Mesendoderm (in vitro differentiated cells): ENCODE measurements around the gene RSBN1.
"Not testable (repeated sequence)": the region's sequence is repeated elsewhere in the genome, so short reads cannot be mapped to it uniquely, and the experiment has no call there.

Source experiments
- DNase-seq: peaks from one replicate; pipeline ENCODE4 v3.0.0; 2013
- H2AK5ac ChIP-seq: 2 replicates; pipeline ENCODE4 v1.6.1; 2013; ENCODE audit warnings: low read length, inconsistent platforms
- H2BK120ac ChIP-seq: 2 replicates; pipeline ENCODE4 v1.6.1; 2013; ENCODE audit warnings: low read depth, mild to moderate bottlenecking, low read length, moderate library complexity, mixed read lengths
- H2BK15ac ChIP-seq: replicated peaks from 2 replicates; pipeline ENCODE4 v1.6.1; 2013; ENCODE audit warnings: low read depth, mild to moderate bottlenecking, moderate library complexity
- H2BK5ac ChIP-seq: 2 replicates; pipeline ENCODE4 v1.6.1; 2013; ENCODE audit warnings: low read length, inconsistent platforms
- H3K18ac ChIP-seq: 2 replicates; pipeline ENCODE4 v1.6.1; 2013; ENCODE audit warnings: mild to moderate bottlenecking, low read length, mixed read lengths
- H3K23ac ChIP-seq: one replicate; pipeline ENCODE4 v1.6.1; 2013; ENCODE audit warnings: low read length
- H3K27ac ChIP-seq: 2 replicates; pipeline ENCODE4 v1.5.1; 2013; ENCODE audit warnings: low read depth, mild to moderate bottlenecking, inconsistent platforms, low read length, moderate library complexity
- H3K27me3 ChIP-seq: 2 replicates; pipeline ENCODE4 v1.6.1; 2013; ENCODE audit warnings: low read length, control low read depth, mild to moderate bottlenecking, inconsistent platforms; ENCODE audit not compliant: insufficient read depth, poor library complexity
- H3K36me3 ChIP-seq: 2 replicates; pipeline ENCODE4 v1.6.1; 2013; ENCODE audit warnings: low read length, inconsistent platforms; ENCODE audit not compliant: control insufficient read depth, insufficient read depth
- H3K4ac ChIP-seq: one replicate; pipeline ENCODE4 v1.6.1; 2013; ENCODE audit warnings: low read depth, mild to moderate bottlenecking, low read length, moderate library complexity
- H3K4me1 ChIP-seq: 2 replicates; pipeline ENCODE4 v1.6.1; 2013; ENCODE audit warnings: low read depth, low read length, inconsistent platforms; ENCODE audit not compliant: control insufficient read depth
- H3K4me2 ChIP-seq: 2 replicates; pipeline ENCODE4 v1.6.1; 2013; ENCODE audit warnings: low read length
- H3K4me3 ChIP-seq: 2 replicates; pipeline ENCODE4 v1.5.1; 2013; ENCODE audit warnings: mild to moderate bottlenecking, low read length
- H3K56ac ChIP-seq: one replicate; pipeline ENCODE4 v1.6.1; 2013; ENCODE audit warnings: low read length
- H3K79me1 ChIP-seq: 2 replicates; pipeline ENCODE4 v1.6.1; 2013; ENCODE audit warnings: low read length, inconsistent platforms
- H3K79me2 ChIP-seq: 2 replicates; pipeline ENCODE4 v1.6.1; 2013; ENCODE audit warnings: mild to moderate bottlenecking, low read length; ENCODE audit not compliant: control insufficient read depth, insufficient read depth
- H3K9ac ChIP-seq: 2 replicates; pipeline ENCODE4 v1.6.1; 2013; ENCODE audit warnings: low read length, inconsistent platforms
- H4K5ac ChIP-seq: one replicate; pipeline ENCODE4 v1.6.1; 2013; ENCODE audit warnings: low read length
- H4K8ac ChIP-seq: one replicate; pipeline ENCODE4 v1.6.1; 2013; ENCODE audit warnings: low read depth, mild to moderate bottlenecking, control low read depth, low read length, moderate library complexity
- WGBS: extraction: QIAGEN DNeasy Blood & Tissue Kit; methylation state at CpG from one replicate; pipeline ENCODE4 v1.1.7; 2013; ENCODE audit warnings: low lambda C conversion rate, missing lambda C conversion rate; ENCODE audit not compliant: insufficient coverage; ENCODE audit errors: extremely low coverage; 5-methylcytosine and 5-hydroxymethylcytosine counted together

RSBN1 gene

DNA sequence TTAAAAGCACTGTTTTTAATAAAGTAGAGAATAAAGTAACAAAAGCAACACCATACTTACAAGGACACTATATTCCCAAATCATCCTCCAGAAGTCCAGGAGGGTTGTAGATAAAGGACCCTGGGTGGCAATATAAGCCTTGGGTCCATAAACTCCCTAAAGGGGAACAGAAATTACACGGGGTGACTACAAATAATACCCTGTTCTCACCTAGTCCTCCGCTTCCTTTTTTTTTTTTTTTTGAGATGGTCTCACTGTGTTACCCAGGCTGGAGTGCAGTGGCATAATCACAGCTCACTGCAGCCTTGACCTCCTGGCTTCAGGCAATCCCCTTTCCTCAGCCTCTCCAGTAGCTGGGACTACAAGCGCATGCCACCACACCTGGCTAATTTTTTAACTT is 46.1 kb upstream of the RSBN1 start:
- Histone ChIP-seq H2BK5ac (no peak overlapping the region), H3K56ac (no peak overlapping the region), H3K79me2 (no peaks in the 10 kb centered on the region), H4K5ac (no peak overlapping the region), H2BK15ac (no peak overlapping the region), H2AK5ac (no peak overlapping the region), H3K4me1 (no peaks in the 10 kb centered on the region), H3K4ac (no peak overlapping the region), H3K4me3 (no peak overlapping the region), H3K23ac (no peak overlapping the region), H4K8ac (no peak overlapping the region), H3K27me3 (no peaks in the 10 kb centered on the region), H3K36me3 (no peaks in the 10 kb centered on the region), H3K27ac (no peak overlapping the region), H3K4me2 (no peak overlapping the region), H2BK120ac (no peak overlapping the region), H3K79me1 (no peaks in the 10 kb centered on the region), H3K18ac (no peak overlapping the region), H3K9ac (no peak overlapping the region)
- DNase-seq = no peak
- WGBS = no CpG with 5 or more reads among the region's 3 CpGs

DNA sequence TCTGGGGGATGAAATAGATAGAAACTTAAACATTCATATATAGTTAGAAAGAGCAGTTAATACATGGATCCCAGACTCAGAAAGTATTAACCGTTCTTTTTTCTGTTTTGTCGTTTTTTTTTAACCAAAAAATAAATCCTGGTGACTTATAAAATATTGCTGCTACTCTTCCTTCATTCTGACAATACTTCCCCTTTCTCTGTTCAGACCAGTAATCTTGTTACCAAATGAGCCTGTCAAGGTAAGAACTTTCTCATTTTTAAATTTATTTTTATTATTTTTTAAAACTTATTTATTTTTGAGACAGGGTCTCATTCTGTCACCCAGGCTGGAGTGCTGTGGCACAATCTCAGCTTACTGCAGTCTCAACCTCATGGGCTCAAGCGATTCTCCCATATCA is 45.5 kb upstream of the RSBN1 start:
- H4K8ac ChIP-seq = no peak overlapping the region
- WGBS = no CpG with 5 or more reads among the region's 3 CpGs
- no peaks in the 10 kb centered on the region for H3K36me3 ChIP-seq
- H3K4me3 ChIP-seq = no peak overlapping the region
- no peaks in the 10 kb centered on the region for H3K4me1 ChIP-seq
- no peaks in the 10 kb centered on the region for H3K79me2 ChIP-seq
- no peak overlapping the region for H3K27ac ChIP-seq
- no peaks in the 10 kb centered on the region for H3K27me3 ChIP-seq
- H3K9ac ChIP-seq = no peak overlapping the region
- no peak overlapping the region for H2BK120ac ChIP-seq
- no peak overlapping the region for H3K4ac ChIP-seq
- no peak overlapping the region for H3K23ac ChIP-seq
- H2BK15ac ChIP-seq = no peak overlapping the region
- H3K18ac ChIP-seq = no peak overlapping the region
- no peak overlapping the region for H4K5ac ChIP-seq
- H3K56ac ChIP-seq = no peak overlapping the region
- no peak for DNase-seq
- H3K4me2 ChIP-seq = no peak overlapping the region
- no peak overlapping the region for H2BK5ac ChIP-seq
- no peak overlapping the region for H2AK5ac ChIP-seq
- no peaks in the 10 kb centered on the region for H3K79me1 ChIP-seq

DNA sequence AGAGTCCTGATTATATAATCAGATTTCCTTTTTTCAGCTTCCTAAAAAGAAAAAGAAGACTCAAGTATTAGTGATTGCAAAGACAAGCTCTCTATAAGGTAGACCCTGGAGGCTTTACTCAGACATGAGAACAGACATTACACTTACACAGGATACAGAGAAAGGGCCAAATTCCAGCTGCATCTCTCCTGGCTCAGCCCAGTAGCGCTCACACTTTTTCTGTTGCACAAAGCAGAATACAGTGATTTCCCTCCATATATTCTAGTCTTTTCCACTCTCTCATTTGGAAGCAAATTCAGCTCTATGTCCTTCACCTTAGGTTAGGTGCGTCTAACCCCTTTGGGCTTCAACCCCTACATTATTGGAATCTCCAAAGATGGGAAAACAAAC is 44.1 kb upstream of the RSBN1 start:
- Histone ChIP-seq H2BK120ac (no peak overlapping the region), H3K4ac (no peak overlapping the region), H3K36me3 (no peaks in the 10 kb centered on the region), H3K79me2 (no peaks in the 10 kb centered on the region), H3K79me1 (no peaks in the 10 kb centered on the region), H3K4me3 (no peak overlapping the region), H3K4me1 (no peaks in the 10 kb centered on the region), H3K4me2 (no peak overlapping the region), H3K27me3 (no peaks in the 10 kb centered on the region), H4K5ac (no peak overlapping the region), H4K8ac (no peak overlapping the region), H3K18ac (no peak overlapping the region), H3K23ac (no peak overlapping the region), H2BK15ac (no peak overlapping the region), H2AK5ac (no peak overlapping the region), H3K27ac (no peak overlapping the region), H3K56ac (no peak overlapping the region), H3K9ac (no peak overlapping the region), H2BK5ac (no peak overlapping the region)
- no CpG with 5 or more reads among the region's 2 CpGs for WGBS
- DNase-seq = no peak

DNA sequence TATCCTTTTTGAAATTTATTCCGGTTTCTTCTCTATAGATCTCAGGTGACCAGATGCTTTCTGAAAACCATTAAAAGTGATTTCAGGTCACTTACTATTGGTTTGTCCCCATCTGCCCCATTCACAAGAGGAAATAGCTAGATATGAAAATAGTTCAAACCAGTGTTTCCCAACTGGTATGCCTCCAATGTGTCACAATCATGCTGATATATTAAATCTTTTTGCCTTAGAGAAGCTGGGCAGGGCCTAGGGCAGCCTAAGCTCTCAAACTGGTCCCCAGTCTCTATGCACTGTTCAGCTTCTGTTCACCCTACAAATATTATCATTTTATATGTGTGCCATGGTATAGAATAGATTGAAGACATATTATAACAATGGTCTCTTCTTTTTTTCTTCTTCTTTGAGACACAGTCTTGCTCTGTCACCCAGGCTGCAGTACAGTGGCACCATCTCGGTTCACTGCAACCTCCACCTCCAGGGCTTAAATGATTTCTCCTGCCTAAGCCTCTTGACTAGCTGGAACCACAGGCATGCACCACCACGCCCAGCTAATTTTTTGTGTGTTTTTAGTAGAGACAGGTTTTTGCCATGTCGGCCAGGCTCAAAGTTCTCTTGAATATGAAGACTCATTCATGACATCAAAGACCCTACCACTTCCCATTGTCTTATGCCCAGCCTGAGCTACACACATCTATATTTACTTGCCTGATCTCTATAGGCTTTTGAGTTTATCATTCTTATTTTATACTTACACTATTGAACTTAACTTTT is 43.5 kb upstream of the RSBN1 start:
- no peak overlapping the region for H2BK5ac ChIP-seq
- no peak overlapping the region for H2BK15ac ChIP-seq
- no peak overlapping the region for H3K27ac ChIP-seq
- no CpG with 5 or more reads among the region's 4 CpGs for WGBS
- H3K79me1 ChIP-seq = no peaks in the 10 kb centered on the region
- H4K8ac ChIP-seq = no peak overlapping the region
- H3K27me3 ChIP-seq = no peaks in the 10 kb centered on the region
- no peak overlapping the region for H4K5ac ChIP-seq
- H3K4ac ChIP-seq = no peak overlapping the region
- H3K23ac ChIP-seq = no peak overlapping the region
- no peak overlapping the region for H3K9ac ChIP-seq
- no peak overlapping the region for H2AK5ac ChIP-seq
- H3K4me1 ChIP-seq = no peaks in the 10 kb centered on the region
- H3K79me2 ChIP-seq = no peaks in the 10 kb centered on the region
- no peak overlapping the region for H3K4me3 ChIP-seq
- H3K56ac ChIP-seq = no peak overlapping the region
- DNase-seq = no peak
- no peaks in the 10 kb centered on the region for H3K36me3 ChIP-seq
- H3K18ac ChIP-seq = no peak overlapping the region
- no peak overlapping the region for H2BK120ac ChIP-seq
- H3K4me2 ChIP-seq = no peak overlapping the region

DNA sequence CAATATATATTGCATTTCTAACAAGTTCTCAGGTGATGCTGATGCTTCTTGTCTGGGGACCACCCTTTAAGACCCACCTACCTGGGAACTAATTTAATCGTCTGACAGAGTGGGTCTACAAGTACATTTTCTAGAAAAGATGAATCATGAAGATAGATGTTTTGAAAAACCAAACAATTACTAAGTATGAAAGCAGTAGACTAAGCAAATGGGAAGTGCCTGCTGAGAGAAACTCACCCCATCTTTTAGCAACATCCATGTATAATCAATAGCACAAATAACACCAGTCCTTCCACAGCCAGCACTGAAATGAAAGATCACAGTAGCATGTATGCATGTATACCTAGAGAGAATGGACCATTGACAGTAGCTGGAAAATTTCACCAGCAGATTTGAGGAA is 42.0 kb upstream of the RSBN1 start:
- DNase-seq = no peak
- no CpG with 5 or more reads among the region's 1 CpG for WGBS
- H3K4ac ChIP-seq = no peak overlapping the region
- H2AK5ac ChIP-seq = no peak overlapping the region
- no peak overlapping the region for H3K18ac ChIP-seq
- H3K4me1 ChIP-seq = no peaks in the 10 kb centered on the region
- no peak overlapping the region for H2BK120ac ChIP-seq
- no peaks in the 10 kb centered on the region for H3K36me3 ChIP-seq
- H2BK5ac ChIP-seq = no peak overlapping the region
- no peaks in the 10 kb centered on the region for H3K79me2 ChIP-seq
- no peak overlapping the region for H3K56ac ChIP-seq
- H3K27me3 ChIP-seq = no peaks in the 10 kb centered on the region
- H3K4me2 ChIP-seq = no peak overlapping the region
- H3K9ac ChIP-seq = no peak overlapping the region
- no peak overlapping the region for H2BK15ac ChIP-seq
- no peak overlapping the region for H3K23ac ChIP-seq
- H3K79me1 ChIP-seq = no peaks in the 10 kb centered on the region
- no peak overlapping the region for H4K8ac ChIP-seq
- H4K5ac ChIP-seq = no peak overlapping the region
- H3K27ac ChIP-seq = no peak overlapping the region
- H3K4me3 ChIP-seq = no peak overlapping the region

DNA sequence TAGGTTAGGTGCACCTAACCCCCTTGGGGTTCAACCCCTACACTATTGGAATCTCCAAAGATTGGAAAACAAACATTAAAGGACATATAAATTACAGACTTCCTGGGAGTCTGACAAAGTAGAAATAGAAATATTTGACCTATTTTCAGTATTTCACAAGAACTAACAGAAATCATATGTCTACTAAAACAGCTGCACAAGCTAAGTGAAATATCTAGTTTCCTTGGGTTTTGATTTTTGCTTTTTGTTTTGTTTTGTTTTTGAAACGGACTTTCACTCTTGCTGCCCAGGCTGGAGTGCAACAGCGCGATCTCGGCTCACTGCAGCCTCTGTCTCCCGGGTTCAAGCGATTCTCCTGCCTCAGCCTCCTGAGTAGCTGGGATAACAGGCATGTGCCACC is 40.4 kb upstream of the RSBN1 start:
- not testable (repeated sequence) for H3K27me3 ChIP-seq, H2BK120ac ChIP-seq, H3K4me3 ChIP-seq, H2BK15ac ChIP-seq, H4K5ac ChIP-seq, H3K56ac ChIP-seq, H3K23ac ChIP-seq, H3K4me1 ChIP-seq, DNase-seq, H3K79me1 ChIP-seq, H2BK5ac ChIP-seq, H3K4ac ChIP-seq, H3K36me3 ChIP-seq, H3K27ac ChIP-seq, H3K79me2 ChIP-seq, H3K4me2 ChIP-seq, H3K9ac ChIP-seq, H3K18ac ChIP-seq, H2AK5ac ChIP-seq, H4K8ac ChIP-seq
- no CpG with 5 or more reads among the region's 6 CpGs for WGBS
